K562 (cell line): ENCODE data around the gene OR10H2. TPM values are rescaled to one million over a fixed set of nuclear protein-coding genes. Genes with fewer than 3 reads are reported as not detected.

Source experiments
- ATAC-seq: fragments of 200-7000 bp; cut with Tn5 transposase; 3 replicates; pipeline ENCODE4 v1.9.1; 2020; ENCODE audit warnings: moderate library complexity
- Bru-seq: library from RNA; stranded (reverse); fragments of 400-500 nt; gene quantifications from one replicate; lab custom pipeline; 2021; lab: Mats Ljungman, UMichigan
- BruChase-seq, 2 experiments: library from RNA; stranded (reverse); fragments of 400-500 nt; gene quantifications; one replicate each; lab custom pipeline; 2021; lab: Mats Ljungman, UMichigan
- BruUV-seq: library from RNA; stranded (reverse); fragments of 400-500 nt; replicated peaks from 2 replicates; lab custom pipeline; 2021; lab: Mats Ljungman, UMichigan
- CTCF ChIA-PET: fragments of 300-600 bp; formaldehyde crosslinking; extraction: SDS; loops from one replicate; lab custom pipeline; 2021; ENCODE audit warnings: low intra/inter-chr PET ratio; lab: Yijun Ruan, JAX
- POLR2A ChIA-PET: fragments of 300-600, 350-650 bp; sonication (Branson Sonifier 250); formaldehyde crosslinking; extraction: SDS; loops from one replicate; lab custom pipeline; 2021; ENCODE audit warnings: antibody characterized with exemption, inconsistent platforms; lab: Yijun Ruan, JAX
- DNase-seq, 4 experiments: peaks; one replicate each; pipeline versions ENCODE4 v3.0.0 to v3.0.0-alpha.2; 2011 to 2018; ENCODE audit warnings: low spot score in 3 of 4, mixed read lengths in 3 of 4; ENCODE audit errors: extremely low read depth in 1 of 4
- FAIRE-seq: peaks from 2 replicates; lab custom pipeline; 2011; peaks lifted over from hg19 to GRCh38; lab: Jason Lieb, UNC
- H2AFZ ChIP-seq: 2 replicates; pipeline ENCODE4 v1.6.0; 2011; ENCODE audit warnings: low read depth, low read length, control low read depth, inconsistent platforms
- H3K27ac ChIP-seq: fragments of 200-600 bp; 3 replicates; pipeline ENCODE4 v1.8.0; 2011; ENCODE audit warnings: low read depth, mild to moderate bottlenecking, control low read depth, inconsistent platforms, low read length, moderate library complexity, mixed read lengths; ENCODE audit errors: extremely low read depth
- H3K27me3 ChIP-seq, 2 experiments: fragments of 300-600 bp in 1 of 2; 2 replicates in 1 of 2; 3 replicates in 1 of 2; pipeline versions ENCODE4 v1.6.0 to v1.8.0; 2011; ENCODE audit warnings: inconsistent platforms in 2 of 2, low read length in 2 of 2, mild to moderate bottlenecking in 1 of 2, mixed read lengths in 1 of 2, moderate library complexity in 1 of 2; ENCODE audit not compliant: control insufficient read depth in 2 of 2, insufficient read depth in 2 of 2
- H3K36me3 ChIP-seq: fragments of 300-600 bp; 3 replicates; pipeline ENCODE4 v1.8.0; 2011; ENCODE audit warnings: mild to moderate bottlenecking, low read length, inconsistent platforms; ENCODE audit not compliant: control insufficient read depth, insufficient read depth
- H3K4me1 ChIP-seq, 2 experiments: fragments of 200-600 bp in 1 of 2; replicated peaks in 1 of 2; 2 replicates in 1 of 2; 3 replicates in 1 of 2; pipeline versions ENCODE4 v1.5.1 to v1.8.0; 2011; ENCODE audit warnings: inconsistent platforms in 2 of 2, low read length in 2 of 2, mild to moderate bottlenecking in 1 of 2, mixed read lengths in 1 of 2, moderate library complexity in 1 of 2; ENCODE audit not compliant: control insufficient read depth in 2 of 2, insufficient read depth in 2 of 2
- H3K4me2 ChIP-seq: 2 replicates; pipeline ENCODE4 v1.6.1; 2011; ENCODE audit warnings: low read length, control low read depth, inconsistent platforms, mixed read lengths; ENCODE audit not compliant: insufficient read depth
- H3K4me3 ChIP-seq: fragments of 200-600 bp; sonication (generic), shearing (Covaris generic); 2 replicates; pipeline ENCODE4 v1.5.1; 2016; ENCODE audit warnings: control low read depth, inconsistent platforms
- H3K79me2 ChIP-seq: fragments of 200-600 bp; 3 replicates; pipeline ENCODE4 v1.8.0; 2011; ENCODE audit warnings: low read length, inconsistent platforms; ENCODE audit not compliant: control insufficient read depth, insufficient read depth
- H3K9ac ChIP-seq, 2 experiments: 2 replicates each; pipeline versions ENCODE4 v1.6.0 to v1.6.1; 2011; ENCODE audit warnings: low read depth in 2 of 2, low read length in 2 of 2, control low read depth in 1 of 2, inconsistent platforms in 1 of 2, mild to moderate bottlenecking in 1 of 2, mixed read lengths in 1 of 2; ENCODE audit not compliant: insufficient read depth in 1 of 2
- H3K9me1 ChIP-seq: one replicate; pipeline ENCODE4 v1.6.0; 2011; ENCODE audit warnings: inconsistent platforms, mild to moderate bottlenecking, low read length, moderate library complexity; ENCODE audit not compliant: control insufficient read depth, insufficient read depth
- H3K9me3 ChIP-seq: replicated peaks from 2 replicates; pipeline ENCODE4 v1.5.1; 2011; ENCODE audit warnings: low read depth, low read length, inconsistent platforms; ENCODE audit not compliant: control insufficient read depth, insufficient read depth
- H4K20me1 ChIP-seq: replicated peaks from 2 replicates; pipeline ENCODE4 v1.6.1; 2011; ENCODE audit warnings: low read length, inconsistent platforms, mixed read lengths; ENCODE audit not compliant: control insufficient read depth, insufficient read depth
- HDAC3 ChIP-seq: fragments of 450-650 bp; IDR thresholded peaks from 2 replicates; pipeline ENCODE4 v1.6.1; 2018; ENCODE audit warnings: borderline replicate concordance, mild to moderate bottlenecking, moderate library complexity; ENCODE audit not compliant: partially characterized antibody
- PTRF ChIP-seq: fragments of 450-650 bp; IDR thresholded peaks from 2 replicates; pipeline ENCODE4 v1.6.1; 2016; ENCODE audit warnings: mild to moderate bottlenecking, missing genetic modification characterization, missing compliant biosample characterization
- ZNF174 ChIP-seq: fragments of 250-450 bp; sonication (Bioruptor Pico); IDR thresholded peaks from 2 replicates; pipeline ENCODE4 v1.4.0; 2020; ENCODE audit warnings: mild to moderate bottlenecking
- WGBS: fragments of 100-300 bp; shearing (Covaris generic); methylation state at CpG from one replicate; pipeline ENCODE4 v1.1.6; 2016; ENCODE audit warnings: low coverage, mixed read lengths; ENCODE audit not compliant: insufficient coverage; ENCODE audit errors: missing lambda C conversion rate; 5-methylcytosine and 5-hydroxymethylcytosine counted together
- in situ Hi-C: fragments of 300-500 bp; cut with MboI; formaldehyde crosslinking; loops from 4 replicates; pipeline ENCODE4 v1.15.0; 2018; ENCODE audit warnings: inconsistent platforms, mixed read lengths
- intact Hi-C: fragments of 100-400 bp; cut with micrococcal nuclease; formaldehyde crosslinking; loops from 2 replicates; pipeline ENCODE4 v1.14.2; 2022
- long read RNA-seq, 3 experiments: library from polyadenylated mRNA in 2 of 3; library from RNA in 1 of 3; unstranded in 2 of 3; stranded (forward) in 1 of 3; transcript quantifications; one replicate each; pipeline ENCODE4 v2.0.0, GENCODE V29; 2019 to 2022
- polyA minus RNA-seq, 3 experiments: library from RNA; depleted of rRNA, polyadenylated mRNA; stranded (reverse); fragments of >200 nt; gene quantifications; 2 replicates each; pipeline ENCODE4 v1.2.3, GENCODE V29; 2011
- polyA plus RNA-seq, 8 experiments: library from polyadenylated mRNA; depleted of rRNA in 4 of 8; stranded (reverse) in 5 of 8; unstranded in 3 of 8; fragments of >200 nt; fragmentation: Nextera tagmentation in 2 of 8; fragmentation: Illumina TruSeq in 1 of 8; extraction: Ambion mirVana in 2 of 8; extraction: Trizol in 1 of 8; gene quantifications; 2 replicates each; pipeline versions ENCODE4 v1.2.1 to v1.2.3, GENCODE V29; 2011 to 2014; ENCODE audit warnings: inconsistent platforms in 1 of 8, missing spikeins in 1 of 8
- total RNA-seq, 7 experiments: library from RNA; depleted of rRNA in 6 of 7; stranded (reverse); fragments of >200 nt in 6 of 7; fragmentation: Illumina TruSeq in 2 of 7; extraction: Trizol in 2 of 7; gene quantifications; 2 replicates each; pipeline versions ENCODE4 v1.2.1 to v1.2.3, GENCODE V29; 2011 to 2021; ENCODE audit warnings: low replicate concordance in 1 of 7

OR10H2 gene, protein sequence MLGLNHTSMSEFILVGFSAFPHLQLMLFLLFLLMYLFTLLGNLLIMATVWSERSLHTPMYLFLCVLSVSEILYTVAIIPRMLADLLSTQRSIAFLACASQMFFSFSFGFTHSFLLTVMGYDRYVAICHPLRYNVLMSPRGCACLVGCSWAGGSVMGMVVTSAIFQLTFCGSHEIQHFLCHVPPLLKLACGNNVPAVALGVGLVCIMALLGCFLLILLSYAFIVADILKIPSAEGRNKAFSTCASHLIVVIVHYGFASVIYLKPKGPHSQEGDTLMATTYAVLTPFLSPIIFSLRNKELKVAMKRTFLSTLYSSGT
- total RNA-seq (2011; cell fraction: chromatin; rRNA removed; ENCODE audit: low replicate concordance) = not detected in 2 replicates
- not detected in 2 replicates for total RNA-seq (2011; cell fraction: nucleolus; rRNA removed)
- not detected in 2 replicates for total RNA-seq (2011; cell fraction: nucleoplasm; rRNA removed)
- total RNA-seq (2014; rRNA removed) = not detected in 2 replicates
- not detected in 2 replicates for total RNA-seq (2014; rRNA removed; fragmentation: Illumina TruSeq; extraction: Trizol)
- total RNA-seq (2015; rRNA removed; fragmentation: Illumina TruSeq; extraction: Trizol) = not detected in 2 replicates
- total RNA-seq (2021) = not detected in 2 replicates
- polyA plus RNA-seq (2011; rRNA removed) = not detected in 2 replicates
- polyA plus RNA-seq (2011; cell fraction: cytosol; rRNA removed) = not detected in 2 replicates
- polyA plus RNA-seq (2011; cell fraction: nucleus; rRNA removed) = not detected in 2 replicates
- polyA plus RNA-seq (2012) = not detected in 2 replicates
- not detected in 2 replicates for polyA plus RNA-seq (2014; fragmentation: Illumina TruSeq; extraction: Trizol)
- not detected for polyA plus RNA-seq (2014; fragmentation: Nextera tagmentation; extraction: Ambion mirVana)
- not detected in 2 replicates for polyA plus RNA-seq (2014; rRNA removed)
- not detected in 2 replicates for polyA minus RNA-seq (2011; rRNA and poly(A)+ RNA removed)
- polyA minus RNA-seq (2011; cell fraction: cytosol; rRNA and poly(A)+ RNA removed) = not detected in 2 replicates
- not detected in 2 replicates for polyA minus RNA-seq (2011; cell fraction: nucleus; rRNA and poly(A)+ RNA removed)
- not detected for Bru-seq, nascent RNA
- BruChase-seq, experiment 1, labeled RNA remaining after a 2-hour chase = not detected
- BruChase-seq, experiment 2, labeled RNA remaining after a 6-hour chase = not detected
- long read RNA-seq, experiment 1 = 0 reads
- long read RNA-seq, experiment 2 = 0 reads
- long read RNA-seq, experiment 3 = 0 reads

DNA sequence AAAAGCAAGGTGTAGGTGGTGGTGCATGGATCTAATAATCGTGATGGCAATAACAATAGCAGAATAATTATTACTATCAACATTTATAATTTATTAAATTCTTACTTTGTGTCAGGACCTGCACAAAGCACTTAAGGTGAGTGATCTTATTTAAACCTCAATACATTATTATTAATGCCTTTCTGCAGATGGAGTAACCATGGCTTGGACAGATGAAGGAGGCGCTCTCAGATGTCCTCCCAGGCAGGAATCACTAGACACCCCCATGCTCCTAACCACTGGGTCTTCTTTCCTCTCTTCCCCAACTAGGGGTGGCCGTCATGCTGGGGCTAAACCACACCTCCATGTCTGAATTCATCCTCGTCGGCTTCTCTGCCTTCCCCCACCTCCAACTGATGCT is at the start of gene OR10H2:
Gene OR10H2 (plus strand): TSS at position 301 of the 400 bp plus-strand sequence. CDS start 20 bp downstream, at position 321.
- in situ Hi-C loops = no loop called here
- Histone ChIP-seq H3K9me3 (no peaks in the 10 kb centered on the region), H3K79me2 (no peaks in the 10 kb centered on the region), H2AFZ (no peak within 1 kb of the TSS), H3K27me3 (peaks cover 0 to 12% of the 10 kb centered on the region in 2 experiments; a peak in 2 of 5 replicates), H3K9me1 (no peaks in the 10 kb centered on the region), H3K4me1 (peaks cover 0 to 5% of the 10 kb centered on the region in 2 experiments; a peak in 1 of 5 replicates), H3K9ac (no peak within 1 kb of the TSS), H3K36me3 (no peaks in the 10 kb centered on the region), H4K20me1 (no peaks in the 10 kb centered on the region), H3K27ac (no peak within 1 kb of the TSS), H3K4me3 (no peak within 1 kb of the TSS), H3K4me2 (no peak within 1 kb of the TSS)
- no TSS peak for BruUV-seq
- TF ChIP-seq PTRF (no peak), HDAC3 (no peak), ZNF174 (CRISPR knock-in tag) (no peak)
- intact Hi-C loops = no loop called here
- FAIRE-seq = no peak
- WGBS = 0% methylated on average over 5 of the region's 5 CpGs
- no peak for DNase-seq
- CTCF ChIA-PET = no interaction called here
- POLR2A ChIA-PET = interaction anchor here (0.7 kb wide), 2 partner anchors 8 to 109 kb away, joined by 3 read pairs; no protein-coding TSS in a partner anchor
- ATAC-seq = no peak
